Heart left ventricle (tissue), 13 donors: ENCODE results near the gene ZBTB26.

Experiments
- POLR2A ChIP-seq, 2 donors: fragments of 450-650 bp; IDR thresholded peaks; one replicate each; pipeline ENCODE4 v1.6.1; 2017; ENCODE audit warnings: antibody characterized with exemption in 2 of 2, mild to moderate bottlenecking in 2 of 2, moderate library complexity in 2 of 2
- TF ChIP-seq, protein P1 (sequence below), 12 donors: fragments of 200-600 bp; sonication (generic) in 4 of 12; IDR thresholded peaks; one replicate each; pipeline versions ENCODE4 v1.5.0 to v1.8.0; 2018 to 2022; ENCODE audit warnings: antibody characterized with exemption in 12 of 12, mild to moderate bottlenecking in 5 of 12
- donor health status: ischemic (EF 13 %, LVEDD 7.1; RV severe dilation, severe dysfunction).
- donor health status: DM: no; HTN: yes; CAD: no.
- donor health status: DM: no; HTN: no; CAD: no.
- donor health status: ischemic (EF 25% LVEDD 6.9; RV normal size, moderate dysfunction).
- donor health status: ischemic (EF 25% LVEDD 5.7; RV mildly dilated, moderate dysfunction).
- donor health status: ischemic (EF 35%, LVEDD 5.7; RV mildly dilated, moderate dysfunction).
- donor health status: nonischemic (EF 11% LVEDD 7.7; RV severe dilation, severe dysfunction).
- donor health status: DM: yes; HTN: yes; CAD: no.
- donor health status: PGD.
- donor health status: ischemic (EF 29% LVEDD 5.4; RV normal size, mild dysfunction).
- donor health status: nonischemic (EF 23%, LVEDD 6.1; RV moderate dilation, normal function).

DNA sequence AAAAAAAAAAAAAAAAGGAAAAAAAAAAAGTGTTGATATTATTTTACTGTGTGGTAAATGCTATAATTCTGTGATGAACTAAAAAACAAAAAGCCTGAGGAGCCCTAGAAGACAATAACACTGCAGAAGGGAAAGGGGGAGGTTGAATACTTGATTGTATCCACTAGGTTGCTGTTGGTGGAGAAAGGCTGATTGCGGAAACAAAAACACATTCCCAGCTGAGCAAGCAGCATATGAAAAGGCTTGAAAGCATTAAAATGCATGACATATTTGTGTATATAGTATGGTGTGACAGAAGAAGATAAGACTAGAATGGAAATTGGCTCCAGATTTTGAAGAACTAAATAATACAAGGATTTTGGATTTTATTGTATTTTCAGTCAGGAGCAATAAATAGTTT, 18.4 kb upstream of the ZBTB26 start:
- TF ChIP-seq, protein P1, sequence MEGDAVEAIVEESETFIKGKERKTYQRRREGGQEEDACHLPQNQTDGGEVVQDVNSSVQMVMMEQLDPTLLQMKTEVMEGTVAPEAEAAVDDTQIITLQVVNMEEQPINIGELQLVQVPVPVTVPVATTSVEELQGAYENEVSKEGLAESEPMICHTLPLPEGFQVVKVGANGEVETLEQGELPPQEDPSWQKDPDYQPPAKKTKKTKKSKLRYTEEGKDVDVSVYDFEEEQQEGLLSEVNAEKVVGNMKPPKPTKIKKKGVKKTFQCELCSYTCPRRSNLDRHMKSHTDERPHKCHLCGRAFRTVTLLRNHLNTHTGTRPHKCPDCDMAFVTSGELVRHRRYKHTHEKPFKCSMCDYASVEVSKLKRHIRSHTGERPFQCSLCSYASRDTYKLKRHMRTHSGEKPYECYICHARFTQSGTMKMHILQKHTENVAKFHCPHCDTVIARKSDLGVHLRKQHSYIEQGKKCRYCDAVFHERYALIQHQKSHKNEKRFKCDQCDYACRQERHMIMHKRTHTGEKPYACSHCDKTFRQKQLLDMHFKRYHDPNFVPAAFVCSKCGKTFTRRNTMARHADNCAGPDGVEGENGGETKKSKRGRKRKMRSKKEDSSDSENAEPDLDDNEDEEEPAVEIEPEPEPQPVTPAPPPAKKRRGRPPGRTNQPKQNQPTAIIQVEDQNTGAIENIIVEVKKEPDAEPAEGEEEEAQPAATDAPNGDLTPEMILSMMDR (IDR thresholded peaks at IDR 0.05) = no peak
- TF ChIP-seq POLR2A (IDR thresholded peaks at IDR 0.05) = no peak
